ENCODE measurements around the gene NMT1.

GRCh38 chr17:45146890-45147580 lies 85.9 kb downstream of the NMT1 start:
- TF ChIP-seq EZH2 (optimal IDR thresholded peaks at IDR 0.05; ENCODE audit: low read depth, low read length) = no peak
- TF ChIP-seq, protein P1, sequence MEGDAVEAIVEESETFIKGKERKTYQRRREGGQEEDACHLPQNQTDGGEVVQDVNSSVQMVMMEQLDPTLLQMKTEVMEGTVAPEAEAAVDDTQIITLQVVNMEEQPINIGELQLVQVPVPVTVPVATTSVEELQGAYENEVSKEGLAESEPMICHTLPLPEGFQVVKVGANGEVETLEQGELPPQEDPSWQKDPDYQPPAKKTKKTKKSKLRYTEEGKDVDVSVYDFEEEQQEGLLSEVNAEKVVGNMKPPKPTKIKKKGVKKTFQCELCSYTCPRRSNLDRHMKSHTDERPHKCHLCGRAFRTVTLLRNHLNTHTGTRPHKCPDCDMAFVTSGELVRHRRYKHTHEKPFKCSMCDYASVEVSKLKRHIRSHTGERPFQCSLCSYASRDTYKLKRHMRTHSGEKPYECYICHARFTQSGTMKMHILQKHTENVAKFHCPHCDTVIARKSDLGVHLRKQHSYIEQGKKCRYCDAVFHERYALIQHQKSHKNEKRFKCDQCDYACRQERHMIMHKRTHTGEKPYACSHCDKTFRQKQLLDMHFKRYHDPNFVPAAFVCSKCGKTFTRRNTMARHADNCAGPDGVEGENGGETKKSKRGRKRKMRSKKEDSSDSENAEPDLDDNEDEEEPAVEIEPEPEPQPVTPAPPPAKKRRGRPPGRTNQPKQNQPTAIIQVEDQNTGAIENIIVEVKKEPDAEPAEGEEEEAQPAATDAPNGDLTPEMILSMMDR (IDR thresholded peaks at IDR 0.05; ENCODE audit: low read length) = no peak
- TF ChIP-seq EZH2phosphoT487 (IDR thresholded peaks at IDR 0.05; ENCODE audit: low read length) = no peak

Data from MM.1S (cell line).